ENCODE data around the gene TYSND1.

GRCh38 chr10:70167246-70167645 lies 20.7 kb upstream of the TYSND1 start:
- no peak for TF ChIP-seq CTCF (IDR thresholded peaks at IDR 0.05)
- no peak for TF ChIP-seq ZFX (IDR thresholded peaks at IDR 0.05; ENCODE audit: borderline replicate concordance)
